K562 (cell line): ENCODE results near the gene ELP1. TPM values are rescaled to one million over a fixed set of nuclear protein-coding genes. Genes with fewer than 3 reads are reported as not detected.

Source experiments
- ATAC-seq: fragments of 200-7000 bp; cut with Tn5 transposase; 3 replicates; pipeline ENCODE4 v1.9.1; 2020; ENCODE audit warnings: moderate library complexity
- BruUV-seq: library from RNA; stranded (reverse); fragments of 400-500 nt; replicated peaks from 2 replicates; lab custom pipeline; 2021; lab: Mats Ljungman, UMichigan
- CTCF ChIA-PET: fragments of 300-600 bp; formaldehyde crosslinking; extraction: SDS; loops from one replicate; lab custom pipeline; 2021; ENCODE audit warnings: low intra/inter-chr PET ratio; lab: Yijun Ruan, JAX
- POLR2A ChIA-PET: fragments of 300-600, 350-650 bp; sonication (Branson Sonifier 250); formaldehyde crosslinking; extraction: SDS; loops from one replicate; lab custom pipeline; 2021; ENCODE audit warnings: antibody characterized with exemption, inconsistent platforms; lab: Yijun Ruan, JAX
- DNase-seq, 4 experiments: peaks; one replicate each; pipeline versions ENCODE4 v3.0.0 to v3.0.0-alpha.2; 2011 to 2018; ENCODE audit warnings: low spot score in 3 of 4, mixed read lengths in 3 of 4; ENCODE audit errors: extremely low read depth in 1 of 4
- FAIRE-seq: peaks from 2 replicates; lab custom pipeline; 2011; peaks lifted over from hg19 to GRCh38; lab: Jason Lieb, UNC
- H2AFZ ChIP-seq: 2 replicates; pipeline ENCODE4 v1.6.0; 2011; ENCODE audit warnings: low read depth, low read length, control low read depth, inconsistent platforms
- H3K27ac ChIP-seq: fragments of 200-600 bp; 3 replicates; pipeline ENCODE4 v1.8.0; 2011; ENCODE audit warnings: low read depth, mild to moderate bottlenecking, control low read depth, inconsistent platforms, low read length, moderate library complexity, mixed read lengths; ENCODE audit errors: extremely low read depth
- H3K27me3 ChIP-seq, 2 experiments: fragments of 300-600 bp in 1 of 2; 2 replicates in 1 of 2; 3 replicates in 1 of 2; pipeline versions ENCODE4 v1.6.0 to v1.8.0; 2011; ENCODE audit warnings: inconsistent platforms in 2 of 2, low read length in 2 of 2, mild to moderate bottlenecking in 1 of 2, mixed read lengths in 1 of 2, moderate library complexity in 1 of 2; ENCODE audit not compliant: control insufficient read depth in 2 of 2, insufficient read depth in 2 of 2
- H3K36me3 ChIP-seq: fragments of 300-600 bp; 3 replicates; pipeline ENCODE4 v1.8.0; 2011; ENCODE audit warnings: mild to moderate bottlenecking, low read length, inconsistent platforms; ENCODE audit not compliant: control insufficient read depth, insufficient read depth
- H3K4me1 ChIP-seq, 2 experiments: fragments of 200-600 bp in 1 of 2; replicated peaks in 1 of 2; 2 replicates in 1 of 2; 3 replicates in 1 of 2; pipeline versions ENCODE4 v1.5.1 to v1.8.0; 2011; ENCODE audit warnings: inconsistent platforms in 2 of 2, low read length in 2 of 2, mild to moderate bottlenecking in 1 of 2, mixed read lengths in 1 of 2, moderate library complexity in 1 of 2; ENCODE audit not compliant: control insufficient read depth in 2 of 2, insufficient read depth in 2 of 2
- H3K4me2 ChIP-seq: 2 replicates; pipeline ENCODE4 v1.6.1; 2011; ENCODE audit warnings: low read length, control low read depth, inconsistent platforms, mixed read lengths; ENCODE audit not compliant: insufficient read depth
- H3K4me3 ChIP-seq: fragments of 200-600 bp; sonication (generic), shearing (Covaris generic); 2 replicates; pipeline ENCODE4 v1.5.1; 2016; ENCODE audit warnings: control low read depth, inconsistent platforms
- H3K79me2 ChIP-seq: fragments of 200-600 bp; 3 replicates; pipeline ENCODE4 v1.8.0; 2011; ENCODE audit warnings: low read length, inconsistent platforms; ENCODE audit not compliant: control insufficient read depth, insufficient read depth
- H3K9ac ChIP-seq, 2 experiments: 2 replicates each; pipeline versions ENCODE4 v1.6.0 to v1.6.1; 2011; ENCODE audit warnings: low read depth in 2 of 2, low read length in 2 of 2, control low read depth in 1 of 2, inconsistent platforms in 1 of 2, mild to moderate bottlenecking in 1 of 2, mixed read lengths in 1 of 2; ENCODE audit not compliant: insufficient read depth in 1 of 2
- H3K9me1 ChIP-seq: one replicate; pipeline ENCODE4 v1.6.0; 2011; ENCODE audit warnings: inconsistent platforms, mild to moderate bottlenecking, low read length, moderate library complexity; ENCODE audit not compliant: control insufficient read depth, insufficient read depth
- H3K9me3 ChIP-seq: replicated peaks from 2 replicates; pipeline ENCODE4 v1.5.1; 2011; ENCODE audit warnings: low read depth, low read length, inconsistent platforms; ENCODE audit not compliant: control insufficient read depth, insufficient read depth
- H4K20me1 ChIP-seq: replicated peaks from 2 replicates; pipeline ENCODE4 v1.6.1; 2011; ENCODE audit warnings: low read length, inconsistent platforms, mixed read lengths; ENCODE audit not compliant: control insufficient read depth, insufficient read depth
- CBX2 ChIP-seq: fragments of 200-600 bp; sonication (generic); IDR thresholded peaks from one replicate; pipeline ENCODE4 v1.6.1; 2012; ENCODE audit warnings: mild to moderate bottlenecking, low read length, inconsistent platforms; ENCODE audit not compliant: insufficient read depth, poor library complexity, severe bottlenecking
- CREM ChIP-seq: IDR thresholded peaks from 2 replicates; pipeline ENCODE4 v1.6.1; 2014; ENCODE audit warnings: antibody characterized with exemption, low read depth
- HDGF ChIP-seq: fragments of 450-650 bp; IDR thresholded peaks from 2 replicates; pipeline ENCODE4 v1.6.1; 2016
- HEY1 ChIP-seq: fragments of 250-450 bp; sonication (Bioruptor Pico); IDR thresholded peaks from 2 replicates; pipeline ENCODE4 v1.5.0; 2020; ENCODE audit warnings: mild to moderate bottlenecking, moderate library complexity, borderline replicate concordance
- HSF4 ChIP-seq: fragments of 250-450 bp; sonication (Bioruptor Pico); IDR thresholded peaks from 2 replicates; pipeline ENCODE4 v2.1.2; 2022; ENCODE audit warnings: mild to moderate bottlenecking, moderate library complexity, borderline replicate concordance
- RAD21 ChIP-seq, 2 experiments: fragments of 250-450 bp in 1 of 2; fragments of 450-650 bp in 1 of 2; sonication (Bioruptor Pico) in 1 of 2; formaldehyde crosslinking in 1 of 2; IDR thresholded peaks in 1 of 2; conservative IDR thresholded peaks in 1 of 2; 2 replicates each; pipeline versions ENCODE4 v1.4.0 to v1.8.0; 2020 to 2022; ENCODE audit warnings: mild to moderate bottlenecking in 2 of 2, moderate library complexity in 1 of 2
- SIN3B ChIP-seq: fragments of 450-650 bp; IDR thresholded peaks from 2 replicates; pipeline ENCODE4 v1.6.1; 2017; ENCODE audit warnings: low read depth, mild to moderate bottlenecking, moderate library complexity
- SIX5 ChIP-seq, 2 experiments: IDR thresholded peaks; 2 replicates each; pipeline ENCODE4 v1.6.1; 2011; ENCODE audit warnings: low read length in 2 of 2, borderline replicate concordance in 1 of 2, low read depth in 1 of 2, mild to moderate bottlenecking in 1 of 2, moderate library complexity in 1 of 2; ENCODE audit not compliant: insufficient read depth in 1 of 2
- SMC3 ChIP-seq: conservative IDR thresholded peaks from 2 replicates; pipeline ENCODE4 v1.6.1; 2011; ENCODE audit warnings: low read depth, low read length, improper control_type of control experiment; ENCODE audit not compliant: insufficient read depth
- WGBS: fragments of 100-300 bp; shearing (Covaris generic); methylation state at CpG from one replicate; pipeline ENCODE4 v1.1.6; 2016; ENCODE audit warnings: low coverage, mixed read lengths; ENCODE audit not compliant: insufficient coverage; ENCODE audit errors: missing lambda C conversion rate; 5-methylcytosine and 5-hydroxymethylcytosine counted together
- in situ Hi-C: fragments of 300-500 bp; cut with MboI; formaldehyde crosslinking; loops from 4 replicates; pipeline ENCODE4 v1.15.0; 2018; ENCODE audit warnings: inconsistent platforms, mixed read lengths
- intact Hi-C: fragments of 100-400 bp; cut with micrococcal nuclease; formaldehyde crosslinking; loops from 2 replicates; pipeline ENCODE4 v1.14.2; 2022
- polyA plus RNA-seq, 8 experiments: library from polyadenylated mRNA; depleted of rRNA in 4 of 8; stranded (reverse) in 5 of 8; unstranded in 3 of 8; fragments of >200 nt; fragmentation: Nextera tagmentation in 2 of 8; fragmentation: Illumina TruSeq in 1 of 8; extraction: Ambion mirVana in 2 of 8; extraction: Trizol in 1 of 8; gene quantifications; 2 replicates each; pipeline versions ENCODE4 v1.2.1 to v1.2.3, GENCODE V29; 2011 to 2014; ENCODE audit warnings: inconsistent platforms in 1 of 8, missing spikeins in 1 of 8
- total RNA-seq, 7 experiments: library from RNA; depleted of rRNA in 6 of 7; stranded (reverse); fragments of >200 nt in 6 of 7; fragmentation: Illumina TruSeq in 2 of 7; extraction: Trizol in 2 of 7; gene quantifications; 2 replicates each; pipeline versions ENCODE4 v1.2.1 to v1.2.3, GENCODE V29; 2011 to 2021; ENCODE audit warnings: low replicate concordance in 1 of 7
- TF ChIP-seq, protein P1 (sequence below): fragments of 250-450 bp; sonication (Bioruptor Pico); IDR thresholded peaks from 2 replicates; pipeline ENCODE4 v1.8.0; 2021; ENCODE audit warnings: mild to moderate bottlenecking, moderate library complexity
- TF ChIP-seq, protein P2 (sequence below): fragments of 250-450 bp; sonication (Bioruptor Pico); IDR thresholded peaks from 2 replicates; pipeline ENCODE4 v1.5.0; 2020; ENCODE audit warnings: mild to moderate bottlenecking
- TF ChIP-seq, protein P3 (sequence below), 3 experiments: IDR thresholded peaks in 2 of 3; conservative IDR thresholded peaks in 1 of 3; 2 replicates each; pipeline ENCODE4 v1.5.1; 2011 to 2012; ENCODE audit warnings: low read length in 3 of 3, mild to moderate bottlenecking in 3 of 3, control low read depth in 2 of 3, improper control_type of control experiment in 1 of 3, inconsistent platforms in 1 of 3, low read depth in 1 of 3, mixed read lengths in 1 of 3, moderate library complexity in 1 of 3; ENCODE audit not compliant: insufficient read depth in 2 of 3
- TF ChIP-seq, protein P4 (sequence below): fragments of 250-450 bp; sonication (Bioruptor Pico); IDR thresholded peaks from 2 replicates; pipeline ENCODE4 v1.5.1; 2021; ENCODE audit warnings: mild to moderate bottlenecking
- TF ChIP-seq, protein P5 (sequence below): fragments of 450-650 bp; formaldehyde crosslinking; IDR thresholded peaks from 2 replicates; pipeline ENCODE4 v1.4.0; 2022; ENCODE audit warnings: missing genetic modification characterization

ELP1 gene
- total and polyA plus RNA-seq, 9 of the 15 experiments (the other 6 are each of a cell fraction or from before 2014, with no cell fraction given): 17.0 to 48.6 (median 39.7) TPM

DNA sequence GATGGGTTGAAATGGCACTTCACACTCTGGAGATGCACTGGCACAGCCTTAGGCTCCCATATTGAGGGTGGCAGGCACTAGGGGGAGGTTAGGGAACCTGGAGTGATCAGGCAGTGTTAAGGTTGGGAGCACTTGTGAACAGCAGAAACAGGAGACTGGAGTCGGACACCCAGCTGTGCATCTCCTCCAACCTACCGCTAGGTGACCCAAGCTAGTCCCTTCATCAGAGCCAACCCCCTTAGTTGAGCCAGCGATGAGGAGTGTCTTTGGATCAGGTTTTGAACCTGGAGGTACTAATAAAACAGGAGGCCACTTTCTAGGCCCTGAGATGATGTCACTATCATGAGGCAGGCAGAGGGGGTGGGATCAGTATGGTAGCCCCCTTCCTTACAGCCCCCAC, 79.8 kb downstream of the ELP1 start:
- no peak overlapping the region for H3K9ac ChIP-seq
- no peaks in the 10 kb centered on the region; the same call in 1 of the 2 replicates for H4K20me1 ChIP-seq
- H3K4me2 ChIP-seq: no peak overlapping the region
- peaks cover 40 to 45% of the 10 kb centered on the region in 2 experiments for H3K27me3 ChIP-seq
- intact Hi-C loops: loop anchor here (10.0 kb wide), 1 partner anchor 371 kb away; no protein-coding TSS in a partner anchor
- no peak overlapping the region for H2AFZ ChIP-seq
- peak; percentile 55 to 64 (median 63) for DNase-seq
- peak; percentile 81 for FAIRE-seq
- no peaks in the 10 kb centered on the region for H3K79me2 ChIP-seq
- in situ Hi-C loops: no loop called here
- H3K27ac ChIP-seq: no peak overlapping the region
- H3K4me1 ChIP-seq: peaks cover 0 to 15% of the 10 kb centered on the region in 2 experiments; a peak in 1 of 5 replicates
- CTCF ChIA-PET: no interaction called here
- no peaks in the 10 kb centered on the region for H3K36me3 ChIP-seq
- BruUV-seq: no TSS peak
- no peaks in the 10 kb centered on the region for H3K9me1 ChIP-seq
- peak; percentile 91 for ATAC-seq
- no peak overlapping the region for H3K4me3 ChIP-seq
- 0% methylated on average over 3 of the region's 3 CpGs for WGBS
- POLR2A ChIA-PET: interaction anchor here (0.7 to 1.5 kb wide), 3 partner anchors 14 to 332 kb away, joined by 3 to 4 read pairs (median 3); no protein-coding TSS in a partner anchor
- H3K9me3 ChIP-seq: no peaks in the 10 kb centered on the region
- TF ChIP-seq SIN3B (no peak), CREM (no peak), RAD21 (CRISPR knock-in tag; conservative IDR thresholded peaks at IDR 0.05 in 1 of 2, IDR thresholded peaks at IDR 0.05 in 1 of 2) (peak in 1 of 2 experiments; percentile 40; a peak in 2 of 4 replicates), SMC3 (peak; percentile 23; the same call in 1 of the 2 replicates), HSF4 (no peak), HEY1 (CRISPR knock-in tag) (no peak), CBX2 (no peak), SIX5 (IDR thresholded peaks at IDR 0.05; ENCODE audit: borderline replicate concordance in 1 of 2, insufficient read depth in 1 of 2, low read depth in 1 of 2, low read length in 2 of 2) (no peak), HDGF (no peak)
- TF ChIP-seq, protein P1, sequence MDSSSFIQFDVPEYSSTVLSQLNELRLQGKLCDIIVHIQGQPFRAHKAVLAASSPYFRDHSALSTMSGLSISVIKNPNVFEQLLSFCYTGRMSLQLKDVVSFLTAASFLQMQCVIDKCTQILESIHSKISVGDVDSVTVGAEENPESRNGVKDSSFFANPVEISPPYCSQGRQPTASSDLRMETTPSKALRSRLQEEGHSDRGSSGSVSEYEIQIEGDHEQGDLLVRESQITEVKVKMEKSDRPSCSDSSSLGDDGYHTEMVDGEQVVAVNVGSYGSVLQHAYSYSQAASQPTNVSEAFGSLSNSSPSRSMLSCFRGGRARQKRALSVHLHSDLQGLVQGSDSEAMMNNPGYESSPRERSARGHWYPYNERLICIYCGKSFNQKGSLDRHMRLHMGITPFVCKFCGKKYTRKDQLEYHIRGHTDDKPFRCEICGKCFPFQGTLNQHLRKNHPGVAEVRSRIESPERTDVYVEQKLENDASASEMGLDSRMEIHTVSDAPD (CRISPR knock-in tag): no peak
- TF ChIP-seq, protein P2, sequence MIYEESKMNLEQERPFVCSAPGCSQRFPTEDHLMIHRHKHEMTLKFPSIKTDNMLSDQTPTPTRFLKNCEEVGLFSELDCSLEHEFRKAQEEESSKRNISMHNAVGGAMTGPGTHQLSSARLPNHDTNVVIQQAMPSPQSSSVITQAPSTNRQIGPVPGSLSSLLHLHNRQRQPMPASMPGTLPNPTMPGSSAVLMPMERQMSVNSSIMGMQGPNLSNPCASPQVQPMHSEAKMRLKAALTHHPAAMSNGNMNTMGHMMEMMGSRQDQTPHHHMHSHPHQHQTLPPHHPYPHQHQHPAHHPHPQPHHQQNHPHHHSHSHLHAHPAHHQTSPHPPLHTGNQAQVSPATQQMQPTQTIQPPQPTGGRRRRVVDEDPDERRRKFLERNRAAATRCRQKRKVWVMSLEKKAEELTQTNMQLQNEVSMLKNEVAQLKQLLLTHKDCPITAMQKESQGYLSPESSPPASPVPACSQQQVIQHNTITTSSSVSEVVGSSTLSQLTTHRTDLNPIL (CRISPR knock-in tag): no peak
- TF ChIP-seq, protein P3, sequence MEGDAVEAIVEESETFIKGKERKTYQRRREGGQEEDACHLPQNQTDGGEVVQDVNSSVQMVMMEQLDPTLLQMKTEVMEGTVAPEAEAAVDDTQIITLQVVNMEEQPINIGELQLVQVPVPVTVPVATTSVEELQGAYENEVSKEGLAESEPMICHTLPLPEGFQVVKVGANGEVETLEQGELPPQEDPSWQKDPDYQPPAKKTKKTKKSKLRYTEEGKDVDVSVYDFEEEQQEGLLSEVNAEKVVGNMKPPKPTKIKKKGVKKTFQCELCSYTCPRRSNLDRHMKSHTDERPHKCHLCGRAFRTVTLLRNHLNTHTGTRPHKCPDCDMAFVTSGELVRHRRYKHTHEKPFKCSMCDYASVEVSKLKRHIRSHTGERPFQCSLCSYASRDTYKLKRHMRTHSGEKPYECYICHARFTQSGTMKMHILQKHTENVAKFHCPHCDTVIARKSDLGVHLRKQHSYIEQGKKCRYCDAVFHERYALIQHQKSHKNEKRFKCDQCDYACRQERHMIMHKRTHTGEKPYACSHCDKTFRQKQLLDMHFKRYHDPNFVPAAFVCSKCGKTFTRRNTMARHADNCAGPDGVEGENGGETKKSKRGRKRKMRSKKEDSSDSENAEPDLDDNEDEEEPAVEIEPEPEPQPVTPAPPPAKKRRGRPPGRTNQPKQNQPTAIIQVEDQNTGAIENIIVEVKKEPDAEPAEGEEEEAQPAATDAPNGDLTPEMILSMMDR (IDR thresholded peaks at IDR 0.05 in 2 of 3, conservative IDR thresholded peaks at IDR 0.05 in 1 of 3; ENCODE audit: insufficient read depth in 2 of 3, low read depth in 1 of 3, low read length in 3 of 3): peak; percentile 55 to 63 (median 60)
- TF ChIP-seq, protein P4, sequence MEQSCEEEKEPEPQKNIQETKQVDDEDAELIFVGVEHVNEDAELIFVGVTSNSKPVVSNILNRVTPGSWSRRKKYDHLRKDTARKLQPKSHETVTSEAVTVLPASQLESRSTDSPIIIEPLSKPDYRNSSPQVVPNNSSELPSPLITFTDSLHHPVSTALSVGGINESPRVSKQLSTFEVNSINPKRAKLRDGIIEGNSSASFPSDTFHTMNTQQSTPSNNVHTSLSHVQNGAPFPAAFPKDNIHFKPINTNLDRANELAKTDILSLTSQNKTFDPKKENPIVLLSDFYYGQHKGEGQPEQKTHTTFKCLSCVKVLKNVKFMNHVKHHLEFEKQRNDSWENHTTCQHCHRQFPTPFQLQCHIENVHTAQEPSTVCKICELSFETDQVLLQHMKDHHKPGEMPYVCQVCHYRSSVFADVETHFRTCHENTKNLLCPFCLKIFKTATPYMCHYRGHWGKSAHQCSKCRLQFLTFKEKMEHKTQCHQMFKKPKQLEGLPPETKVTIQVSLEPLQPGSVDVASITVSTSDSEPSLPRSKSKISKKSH (CRISPR knock-in tag): no peak
- TF ChIP-seq, protein P5, sequence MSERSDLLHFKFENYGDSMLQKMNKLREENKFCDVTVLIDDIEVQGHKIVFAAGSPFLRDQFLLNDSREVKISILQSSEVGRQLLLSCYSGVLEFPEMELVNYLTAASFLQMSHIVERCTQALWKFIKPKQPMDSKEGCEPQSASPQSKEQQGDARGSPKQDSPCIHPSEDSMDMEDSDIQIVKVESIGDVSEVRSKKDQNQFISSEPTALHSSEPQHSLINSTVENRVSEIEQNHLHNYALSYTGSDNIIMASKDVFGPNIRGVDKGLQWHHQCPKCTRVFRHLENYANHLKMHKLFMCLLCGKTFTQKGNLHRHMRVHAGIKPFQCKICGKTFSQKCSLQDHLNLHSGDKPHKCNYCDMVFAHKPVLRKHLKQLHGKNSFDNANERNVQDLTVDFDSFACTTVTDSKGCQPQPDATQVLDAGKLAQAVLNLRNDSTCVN: no peak
